HS-27A (cell line): Measurements from ENCODE around the gene C20orf202.
"Not testable (repeated sequence)": the region's sequence is repeated elsewhere in the genome, so short reads cannot be mapped to it uniquely, and the experiment has no call there.

Source experiments
- DNase-seq: peaks from one replicate; pipeline ENCODE4 v3.0.0-alpha.2; 2012; ENCODE audit warnings: low read depth, missing footprints

The C20orf202 gene

GRCh38 chr20:1209447-1210387 lies 6.5 kb downstream of the C20orf202 start:
- DNase-seq = no peak

- no peak for DNase-seq
Measured at GRCh38 chr20:1210501-1210900, 7.2 kb downstream of the C20orf202 start.

- DNase-seq = no peak
Measured at GRCh38 chr20:1212023-1212422, 8.8 kb downstream of the C20orf202 start.

GRCh38 chr20:1212607-1213396 lies 9.5 kb downstream of the C20orf202 start:
- DNase-seq = no peak

- DNase-seq = no peak
Measured at GRCh38 chr20:1214838-1215261, 11.6 kb downstream of the C20orf202 start.

- DNase-seq = no peak
Measured at GRCh38 chr20:1215386-1216170, 12.3 kb downstream of the C20orf202 start.

GRCh38 chr20:1216527-1217427 lies 13.5 kb downstream of the C20orf202 start:
- DNase-seq = not testable (repeated sequence)

GRCh38 chr20:1222750-1223149 lies 19.5 kb downstream of the C20orf202 start:
- not testable (repeated sequence) for DNase-seq

GRCh38 chr20:1224205-1224890 lies 21.1 kb downstream of the C20orf202 start:
- no peak for DNase-seq

GRCh38 chr20:1225263-1225782 lies 22.1 kb downstream of the C20orf202 start:
- no peak for DNase-seq

GRCh38 chr20:1225783-1226654 lies 22.8 kb downstream of the C20orf202 start, which contains the start of gene RAD21L1:
RAD21L1 (plus strand) TSS chr20:1226044; CDS start chr20:1228454, 2,410 bp downstream.
- DNase-seq = no peak

GRCh38 chr20:1229541-1229940 lies 26.3 kb downstream of the C20orf202 start:
- DNase-seq = no peak

- DNase-seq = no peak
Measured at GRCh38 chr20:1232286-1233111, 29.2 kb downstream of the C20orf202 start.

- no peak for DNase-seq
Measured at GRCh38 chr20:1240549-1240948, 37.3 kb downstream of the C20orf202 start.

GRCh38 chr20:1241456-1241855 lies 38.2 kb downstream of the C20orf202 start:
- no peak for DNase-seq

- DNase-seq = no peak
Measured at GRCh38 chr20:1242099-1242498, 38.8 kb downstream of the C20orf202 start.

GRCh38 chr20:1242530-1242929 lies 39.3 kb downstream of the C20orf202 start:
- DNase-seq = peak; percentile 72

- DNase-seq = no peak
Measured at GRCh38 chr20:1245578-1245977, 42.3 kb downstream of the C20orf202 start.
